ENCODE results near the gene MRM1. TPM values are rescaled to one million over a fixed set of nuclear protein-coding genes. Genes with fewer than 3 reads are reported as not detected.

Gene MRM1
- polyA plus RNA-seq, 1 donor: 3.4 TPM

DNA sequence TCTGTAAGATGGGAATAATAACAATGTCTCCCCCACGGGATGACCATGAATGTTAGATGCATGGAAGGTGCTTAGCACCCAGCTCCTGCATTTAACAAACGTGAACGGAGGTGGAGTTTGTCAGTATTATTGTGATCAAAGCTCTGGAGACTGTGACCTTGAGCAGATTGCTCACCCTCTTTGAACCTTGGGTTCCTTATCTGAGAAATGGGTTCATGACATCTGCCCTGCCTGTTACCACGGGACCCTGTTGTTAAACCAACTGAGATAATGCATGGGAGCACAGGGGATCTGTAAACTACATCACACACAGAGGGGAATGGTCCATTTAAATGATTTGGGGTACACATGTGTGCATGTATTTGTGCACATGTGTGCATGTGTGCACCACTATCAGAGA, 29.6 kb downstream of the MRM1 start:
- no peak for DNase-seq (ENCODE audit: low read depth)

GRCh38 chr17:36632916-36633771, 31.8 kb downstream of the MRM1 start:
- no peak for DNase-seq (ENCODE audit: low read depth)

GRCh38 chr17:36640346-36640745, 39.0 kb downstream of the MRM1 start:
- DNase-seq (ENCODE audit: low read depth): no peak

GRCh38 chr17:36640836-36641235, 39.5 kb downstream of the MRM1 start:
- DNase-seq (ENCODE audit: low read depth): no peak

GRCh38 chr17:36641331-36641876, 40.0 kb downstream of the MRM1 start:
- no peak for DNase-seq (ENCODE audit: low read depth)

GRCh38 chr17:36641877-36642845, 40.8 kb downstream of the MRM1 start:
- no peak for DNase-seq (ENCODE audit: low read depth)

GRCh38 chr17:36643086-36643685, 41.8 kb downstream of the MRM1 start:
- DNase-seq (ENCODE audit: low read depth): no peak

- no peak for DNase-seq (ENCODE audit: low read depth)
Observed at GRCh38 chr17:36645422-36645821, 44.0 kb downstream of the MRM1 start.

- no peak for DNase-seq (ENCODE audit: low read depth)
Observed at GRCh38 chr17:36647636-36648035, 46.3 kb downstream of the MRM1 start.

- no peak for DNase-seq (ENCODE audit: low read depth)
Observed at GRCh38 chr17:36650096-36650775, 48.9 kb downstream of the MRM1 start.

GRCh38 chr17:36653374-36653773, 52.0 kb downstream of the MRM1 start:
- DNase-seq (ENCODE audit: low read depth): no peak

- DNase-seq (ENCODE audit: low read depth): no peak
Observed at GRCh38 chr17:36653856-36654255, 52.5 kb downstream of the MRM1 start.

- no peak for DNase-seq (ENCODE audit: low read depth)
Observed at GRCh38 chr17:36655726-36656125, 54.3 kb downstream of the MRM1 start.

GRCh38 chr17:36657390-36657762, 56.0 kb downstream of the MRM1 start:
- no peak for DNase-seq (ENCODE audit: low read depth)

GRCh38 chr17:36657763-36658490, 56.5 kb downstream of the MRM1 start:
- no peak for DNase-seq (ENCODE audit: low read depth)

Other genes with a start within 250 kb of the MRM1 start
- not detected for gene TBC1D3H, start 213.1 kb upstream of the MRM1 start, polyA plus RNA-seq (ENCODE audit: insufficient read length)
- 58.1 TPM for gene ZNHIT3, start 114.9 kb upstream of the MRM1 start, polyA plus RNA-seq (ENCODE audit: insufficient read length)
- gene MYO19, start 66.7 kb upstream of the MRM1 start, polyA plus RNA-seq (ENCODE audit: insufficient read length): 31.5 TPM
- 7.6 TPM for gene PIGW, start 66.6 kb upstream of the MRM1 start, polyA plus RNA-seq (ENCODE audit: insufficient read length)
- 54.0 TPM for gene GGNBP2, start 56.7 kb upstream of the MRM1 start, polyA plus RNA-seq (ENCODE audit: insufficient read length)
- gene DHRS11, start 9.7 kb upstream of the MRM1 start, polyA plus RNA-seq (ENCODE audit: insufficient read length): 5.9 TPM